BLaER1 treated with 17β-estradiol and CSF1 and Interleukin-3, amounts not matched to agents 10 nM and 100 nM (cell line): Measurements from ENCODE around the gene RAMP3.

Experiments used
- H3K27ac ChIP-seq, 11 experiments: shearing (Covaris generic); formaldehyde crosslinking; 2 replicates each; pipeline ENCODE4 v1.8.1; 2022
- H3K27me3 ChIP-seq, 11 experiments: shearing (Covaris generic); formaldehyde crosslinking; 2 replicates each; pipeline ENCODE4 v1.8.1; 2022
- H3K36me3 ChIP-seq, 11 experiments: shearing (Covaris generic); formaldehyde crosslinking; 2 replicates each; pipeline ENCODE4 v1.8.1; 2022
- H3K4me1 ChIP-seq, 10 experiments: shearing (Covaris generic); formaldehyde crosslinking; 2 replicates each; pipeline ENCODE4 v1.8.1; 2022
- H3K4me2 ChIP-seq, 11 experiments: shearing (Covaris generic); formaldehyde crosslinking; 2 replicates each; pipeline ENCODE4 v1.8.1; 2022
- H3K4me3 ChIP-seq, 10 experiments: shearing (Covaris generic); formaldehyde crosslinking; 2 replicates each; pipeline ENCODE4 v1.8.1; 2022
- H3K9ac ChIP-seq, 11 experiments: shearing (Covaris generic); formaldehyde crosslinking; 2 replicates each; pipeline ENCODE4 v1.8.1; 2022
- H3K9me3 ChIP-seq, 11 experiments: shearing (Covaris generic); formaldehyde crosslinking; replicated peaks in 1 of 11; 2 replicates each; pipeline ENCODE4 v1.8.1; 2022
- H4K20me1 ChIP-seq, 11 experiments: shearing (Covaris generic); formaldehyde crosslinking; 2 replicates each; pipeline ENCODE4 v1.8.1; 2022
- Cebpa-rat ChIP-seq, 11 experiments: shearing (Covaris generic); IDR thresholded peaks; 2 replicates each; pipeline ENCODE4 v1.8.1; 2022

RAMP3 gene

DNA sequence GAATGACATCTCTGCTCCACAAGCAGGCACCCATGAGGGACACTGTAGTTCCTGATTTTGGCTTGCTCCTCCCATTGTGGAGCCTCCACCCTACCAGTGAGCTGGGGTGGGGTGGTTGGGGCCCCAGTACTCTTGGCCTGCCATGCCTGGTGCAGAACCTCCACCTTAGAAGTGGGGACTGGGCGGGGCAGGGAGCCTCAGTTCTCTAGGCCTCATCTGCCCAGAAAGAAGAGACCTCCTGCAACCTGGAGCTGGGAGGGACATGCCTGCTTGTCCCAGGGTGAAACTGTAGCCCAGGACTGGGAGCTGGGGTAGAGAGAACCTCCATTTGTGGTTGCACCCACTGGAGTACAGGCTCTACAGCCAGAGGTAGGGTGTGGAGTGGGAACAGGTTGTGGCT, 14.4 kb downstream of the RAMP3 start:
- Histone ChIP-seq H3K27me3 (no peaks in the 10 kb centered on the region), H4K20me1 (no peaks in the 10 kb centered on the region), H3K9me3 (no peaks in the 10 kb centered on the region), H3K4me1 (no peaks in the 10 kb centered on the region), H3K36me3 (no peaks in the 10 kb centered on the region), H3K9ac (no peak overlapping the region), H3K27ac (no peak overlapping the region), H3K4me2 (no peak overlapping the region), H3K4me3 (no peak overlapping the region)
- TF ChIP-seq Cebpa-rat (IDR thresholded peaks at IDR 0.05): no peak

DNA sequence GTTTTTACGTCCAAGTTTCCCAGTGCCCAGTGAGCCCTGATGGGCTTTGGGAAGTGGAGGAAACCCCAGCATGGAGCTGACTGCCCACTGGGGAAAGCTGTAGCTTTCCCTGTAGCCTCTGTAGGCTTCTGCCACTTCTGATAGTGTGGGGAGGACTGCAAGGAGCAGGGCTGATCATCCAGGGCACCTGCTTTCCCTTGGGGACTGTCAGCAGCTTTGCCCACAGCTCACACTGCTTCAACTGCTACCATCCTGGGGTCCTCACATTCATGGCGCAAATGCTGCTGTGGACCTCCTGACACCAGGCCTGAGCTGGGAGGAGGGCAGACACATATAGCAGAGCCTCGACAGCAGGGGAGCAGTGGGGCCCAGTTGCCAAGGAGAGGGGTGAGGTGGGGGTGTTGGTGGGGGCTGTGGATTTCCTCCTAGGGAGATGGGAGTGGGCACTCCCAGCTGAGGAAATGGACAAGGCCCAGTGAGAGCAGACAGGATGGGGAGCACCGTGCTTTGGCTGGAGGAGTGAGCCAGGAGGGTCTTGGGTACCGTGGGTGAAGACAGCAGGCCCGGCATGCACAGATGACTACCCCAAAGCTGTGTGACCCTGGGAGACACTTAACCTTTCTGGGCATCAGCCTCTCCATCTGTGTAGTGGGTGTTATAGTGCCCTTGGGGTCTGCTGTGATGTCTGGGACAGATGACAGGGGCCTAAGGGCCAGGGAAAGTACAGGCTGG, 16.2 kb downstream of the RAMP3 start:
- H3K27me3 ChIP-seq: no peaks in the 10 kb centered on the region
- no peaks in the 10 kb centered on the region for H3K36me3 ChIP-seq

DNA sequence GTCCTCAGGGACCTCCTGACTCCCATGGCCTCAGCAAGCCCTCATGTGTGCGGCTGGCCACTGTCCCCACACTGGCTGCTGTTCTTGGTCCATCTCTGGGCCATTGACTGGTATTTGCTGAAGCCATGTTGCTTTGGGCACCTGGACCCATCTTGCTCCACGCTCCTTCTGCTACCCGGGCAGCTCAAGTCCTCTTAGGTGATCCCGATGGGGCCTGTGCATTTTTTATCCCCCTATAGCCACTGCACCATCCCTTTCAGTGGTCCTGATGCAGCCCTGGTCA, 16.7 kb downstream of the RAMP3 start:
- H3K36me3 ChIP-seq: no peaks in the 10 kb centered on the region
- H3K4me1 ChIP-seq: no peaks in the 10 kb centered on the region
- no peaks in the 10 kb centered on the region for H3K9me3 ChIP-seq
- no peak overlapping the region for H3K4me2 ChIP-seq
- H3K27ac ChIP-seq: no peak overlapping the region
- H3K9ac ChIP-seq: no peak overlapping the region
- no peaks in the 10 kb centered on the region for H4K20me1 ChIP-seq
- TF ChIP-seq Cebpa-rat (IDR thresholded peaks at IDR 0.05): no peak
- H3K4me3 ChIP-seq: no peak overlapping the region
- no peaks in the 10 kb centered on the region for H3K27me3 ChIP-seq

More for the DNA sequence above, 16.2 kb downstream of the RAMP3 start:
- Histone ChIP-seq H3K9ac (no peak overlapping the region), H3K4me1 (no peaks in the 10 kb centered on the region), H3K4me3 (no peak overlapping the region), H4K20me1 (no peaks in the 10 kb centered on the region), H3K27ac (no peak overlapping the region), H3K4me2 (no peak overlapping the region), H3K9me3 (no peaks in the 10 kb centered on the region)
- TF ChIP-seq Cebpa-rat (IDR thresholded peaks at IDR 0.05): no peak

DNA sequence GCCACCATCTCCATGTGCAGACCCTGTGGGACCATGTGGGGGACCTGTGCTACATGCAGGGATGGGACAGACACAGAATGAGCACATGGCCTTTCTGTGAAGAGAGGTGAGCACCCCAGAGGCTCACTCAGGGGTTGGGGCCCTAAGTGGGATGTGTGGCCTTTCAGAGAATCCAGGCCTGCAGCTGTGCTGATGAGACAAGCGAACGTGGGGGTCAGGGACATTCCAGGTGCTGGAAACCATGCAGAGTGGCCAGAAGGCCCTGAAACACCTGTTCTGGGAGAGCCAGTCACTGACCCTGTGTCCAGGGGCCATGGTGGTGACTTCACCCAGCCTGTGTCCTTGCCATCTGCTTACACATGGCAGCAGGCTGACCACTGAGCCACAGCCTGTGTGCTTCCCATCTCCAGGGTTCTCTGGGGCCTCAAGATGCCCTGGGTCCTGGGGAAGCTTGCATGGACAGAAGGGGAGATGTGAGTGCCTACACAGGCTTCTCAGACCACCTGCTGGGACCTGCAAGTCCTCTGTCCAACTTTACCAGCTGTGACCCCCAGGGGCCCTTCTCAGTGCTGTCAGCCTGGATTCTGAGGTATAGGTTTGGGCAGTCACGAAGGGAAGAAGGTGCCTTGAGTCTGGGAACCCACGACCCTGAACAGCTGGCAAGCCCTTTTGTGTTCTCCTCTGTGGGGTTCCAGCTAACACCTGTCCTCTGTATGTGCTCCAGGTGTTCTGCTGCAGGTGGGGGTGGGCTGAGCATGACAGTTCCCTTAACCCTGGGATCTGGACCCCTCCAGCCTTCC, 17.6 kb downstream of the RAMP3 start:
- no peak overlapping the region for H3K4me3 ChIP-seq
- H3K36me3 ChIP-seq: no peaks in the 10 kb centered on the region
- no peak overlapping the region for H3K9ac ChIP-seq
- TF ChIP-seq Cebpa-rat (IDR thresholded peaks at IDR 0.05): no peak
- H4K20me1 ChIP-seq: no peaks in the 10 kb centered on the region
- H3K9me3 ChIP-seq: no peaks in the 10 kb centered on the region
- H3K27me3 ChIP-seq: no peaks in the 10 kb centered on the region
- H3K4me1 ChIP-seq: no peaks in the 10 kb centered on the region
- no peak overlapping the region for H3K27ac ChIP-seq
- H3K4me2 ChIP-seq: no peak overlapping the region

DNA sequence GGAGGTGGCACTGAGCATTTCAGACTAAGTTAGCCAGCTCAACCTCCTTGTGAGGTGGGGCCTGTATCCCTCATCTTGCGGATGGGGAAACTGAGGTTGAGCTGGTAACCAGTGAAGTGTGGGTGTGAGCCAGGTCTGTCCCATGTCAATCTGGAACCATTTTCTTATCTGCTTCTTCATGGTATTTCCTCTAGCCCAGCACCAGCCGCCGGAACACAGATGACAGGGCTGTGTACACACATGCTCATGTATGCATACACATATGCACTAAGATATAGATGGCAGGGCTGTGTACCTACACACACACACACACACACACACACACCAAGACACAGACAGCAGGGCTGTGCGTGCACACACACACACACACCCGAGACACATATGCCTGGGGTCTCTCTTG, 18.5 kb downstream of the RAMP3 start:
- Histone ChIP-seq H3K4me3 (no peak overlapping the region), H3K9ac (no peak overlapping the region)
- no peak for TF ChIP-seq Cebpa-rat (IDR thresholded peaks at IDR 0.05)

DNA sequence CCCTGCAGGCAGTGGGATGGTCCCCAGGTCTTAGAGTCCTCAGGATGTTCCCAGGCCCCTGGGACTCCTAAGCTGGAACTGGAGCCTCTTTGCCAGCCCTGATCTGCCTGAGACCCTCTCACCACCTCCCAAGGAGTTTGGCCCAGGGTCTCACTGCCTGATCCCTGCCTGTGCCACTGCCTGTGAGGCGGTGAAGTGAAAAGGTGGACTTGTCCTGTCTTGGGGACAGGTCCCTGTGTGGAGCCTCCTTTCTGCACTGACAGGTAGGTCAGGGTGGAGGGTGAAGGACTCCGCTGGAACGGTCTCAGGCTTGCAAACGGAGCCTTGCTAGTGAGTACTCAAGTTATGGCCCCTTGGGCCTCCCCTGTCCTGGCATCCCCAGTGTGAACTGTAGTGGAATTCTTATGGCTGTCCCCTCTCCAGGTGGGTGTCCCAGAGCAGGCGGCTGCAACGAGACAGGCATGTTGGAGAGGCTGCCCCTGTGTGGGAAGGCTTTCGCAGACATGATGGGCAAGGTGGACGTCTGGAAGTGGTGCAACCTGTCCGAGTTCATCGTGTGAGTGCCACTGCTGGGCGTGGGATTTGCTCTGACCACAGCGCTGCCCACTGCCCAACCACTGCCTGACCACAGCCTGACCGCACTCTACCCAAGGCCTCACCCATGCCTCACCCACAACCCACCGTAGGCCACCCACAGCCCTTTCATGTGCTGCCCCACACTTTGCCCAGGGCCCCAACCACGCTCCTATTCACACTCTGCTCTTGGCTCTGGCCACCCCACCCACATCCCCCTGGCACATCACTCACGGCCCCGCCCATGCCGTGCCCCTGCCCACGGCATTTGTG, 19.5 kb downstream of the RAMP3 start:
- Histone ChIP-seq H3K9me3 (no peaks in the 10 kb centered on the region), H3K27ac (no peak overlapping the region), H3K4me1 (no peaks in the 10 kb centered on the region), H3K27me3 (no peaks in the 10 kb centered on the region), H3K9ac (no peak overlapping the region), H3K4me3 (no peak overlapping the region), H4K20me1 (no peaks in the 10 kb centered on the region), H3K4me2 (no peak overlapping the region), H3K36me3 (no peaks in the 10 kb centered on the region)
- no peak for TF ChIP-seq Cebpa-rat (IDR thresholded peaks at IDR 0.05)

More for the DNA sequence above, 18.5 kb downstream of the RAMP3 start:
- H3K27ac ChIP-seq: no peak overlapping the region
- H4K20me1 ChIP-seq: no peaks in the 10 kb centered on the region
- H3K4me1 ChIP-seq: no peaks in the 10 kb centered on the region
- no peaks in the 10 kb centered on the region for H3K9me3 ChIP-seq
- no peak overlapping the region for H3K4me2 ChIP-seq
- H3K27me3 ChIP-seq: no peaks in the 10 kb centered on the region
- no peaks in the 10 kb centered on the region for H3K36me3 ChIP-seq

- Histone ChIP-seq H3K36me3 (no peaks in the 10 kb centered on the region), H3K27me3 (no peaks in the 10 kb centered on the region), H4K20me1 (no peaks in the 10 kb centered on the region), H3K9ac (no peak overlapping the region), H3K4me2 (no peak overlapping the region), H3K27ac (no peak overlapping the region), H3K4me3 (no peak overlapping the region), H3K9me3 (no peaks in the 10 kb centered on the region), H3K4me1 (no peaks in the 10 kb centered on the region)
- TF ChIP-seq Cebpa-rat (IDR thresholded peaks at IDR 0.05): no peak
Measured at GRCh38 chr7:45177801-45178200, 20.2 kb downstream of the RAMP3 start.

DNA sequence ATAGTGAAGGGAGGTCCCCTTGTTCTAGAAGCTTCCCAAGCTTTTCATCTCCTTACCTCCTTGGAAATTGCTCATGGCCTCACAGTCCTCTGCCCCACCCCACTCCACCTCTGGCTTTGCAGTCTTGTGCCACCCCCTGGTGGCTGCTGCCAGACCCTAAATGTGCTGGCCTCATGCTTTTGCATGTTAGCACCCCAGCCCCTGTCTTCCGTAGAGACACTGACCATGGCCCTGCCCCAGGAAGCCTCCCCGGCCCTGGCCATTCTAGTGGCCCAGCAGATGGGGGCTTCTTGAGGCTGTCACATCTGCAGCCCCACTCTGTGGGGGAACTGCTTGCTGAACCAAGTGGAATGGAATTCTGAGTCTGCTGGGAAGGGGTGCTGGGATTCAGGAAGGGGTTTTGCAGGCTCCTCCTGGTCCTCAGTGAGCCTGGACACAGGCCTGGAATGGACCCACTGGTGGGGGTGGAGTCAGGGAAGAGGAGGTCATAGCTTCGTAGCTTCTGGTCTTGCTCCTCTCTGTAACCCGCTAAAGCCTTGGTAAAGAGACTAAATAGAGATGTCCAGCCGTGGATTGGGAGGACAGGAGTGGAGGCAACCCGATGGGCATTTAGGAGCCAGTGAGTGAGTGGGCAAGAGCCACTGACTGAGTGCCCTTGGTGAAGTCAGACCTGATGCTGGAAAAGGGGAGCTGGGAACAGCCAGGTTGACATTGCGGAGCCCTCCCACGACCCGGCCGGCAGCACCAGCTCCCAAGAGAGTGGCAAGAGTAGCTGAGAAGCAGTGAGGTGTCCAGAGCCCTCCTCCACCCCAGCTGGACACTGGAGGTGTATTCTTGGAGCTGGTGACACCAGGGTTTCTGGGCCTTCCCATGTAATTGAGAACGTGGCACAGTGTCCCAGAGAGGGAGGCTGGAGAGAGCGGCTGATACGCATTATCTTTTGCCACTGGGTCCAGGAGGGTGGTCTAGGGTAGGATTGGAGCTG, 20.9 kb downstream of the RAMP3 start:
- TF ChIP-seq Cebpa-rat (IDR thresholded peaks at IDR 0.05): no peak
- H3K36me3 ChIP-seq: no peaks in the 10 kb centered on the region
- H3K27ac ChIP-seq: no peak overlapping the region
- H3K27me3 ChIP-seq: no peaks in the 10 kb centered on the region
- no peaks in the 10 kb centered on the region for H4K20me1 ChIP-seq
- H3K9me3 ChIP-seq: no peaks in the 10 kb centered on the region
- H3K4me3 ChIP-seq: no peak overlapping the region
- H3K4me1 ChIP-seq: no peaks in the 10 kb centered on the region
- H3K4me2 ChIP-seq: no peak overlapping the region
- H3K9ac ChIP-seq: no peak overlapping the region

DNA sequence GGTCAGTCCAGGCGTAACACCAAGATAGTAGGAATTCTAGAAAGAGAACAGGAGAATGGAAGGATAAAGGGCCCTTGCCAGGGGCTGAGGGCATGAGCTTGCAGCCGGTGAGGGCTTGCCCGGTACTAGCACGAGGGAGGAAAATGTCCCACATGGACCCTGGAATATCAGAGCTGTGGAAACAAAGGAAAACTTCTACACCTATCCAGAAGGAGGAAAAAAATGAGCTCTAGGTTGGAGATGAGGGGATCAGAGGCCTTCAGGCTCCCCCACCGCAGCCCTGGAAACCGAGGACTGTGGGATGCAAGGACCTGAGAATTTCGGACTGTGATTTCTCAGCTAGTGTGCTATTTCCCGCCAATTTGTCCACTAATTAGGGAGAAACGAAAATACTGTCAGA, 22.1 kb downstream of the RAMP3 start:
- H3K27ac ChIP-seq: no peak overlapping the region
- H3K9me3 ChIP-seq: no peaks in the 10 kb centered on the region
- H3K4me1 ChIP-seq: no peaks in the 10 kb centered on the region
- H4K20me1 ChIP-seq: no peaks in the 10 kb centered on the region
- TF ChIP-seq Cebpa-rat (IDR thresholded peaks at IDR 0.05): no peak
- no peak overlapping the region for H3K9ac ChIP-seq
- no peaks in the 10 kb centered on the region for H3K27me3 ChIP-seq
- no peak overlapping the region for H3K4me2 ChIP-seq
- no peaks in the 10 kb centered on the region for H3K36me3 ChIP-seq
- H3K4me3 ChIP-seq: no peak overlapping the region
